ENCODE data around the gene CYYR1.
A peak's percentile ranks its signal among the peaks of the same experiment; 100 is the strongest.

CYYR1 gene

DNA sequence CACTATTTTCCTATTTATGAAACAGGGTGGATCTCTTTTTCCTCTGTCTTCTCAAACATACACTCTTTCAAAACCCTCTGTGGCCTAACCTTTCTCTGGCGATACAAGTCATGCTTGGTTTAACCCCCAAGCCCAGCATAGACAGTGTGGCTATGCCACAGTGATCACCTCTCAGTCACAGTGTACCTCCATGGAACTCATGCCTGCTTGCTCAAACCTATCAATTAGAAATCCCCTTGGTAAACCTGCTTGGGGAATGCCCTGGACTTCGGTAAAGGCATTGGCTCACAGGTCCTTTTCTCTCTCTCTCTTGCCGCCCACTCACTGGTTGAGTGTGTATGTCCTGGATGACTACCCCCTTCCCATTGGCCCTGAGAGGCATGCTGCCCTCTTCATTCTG lies 147.5 kb downstream of the CYYR1 start:
- Histone ChIP-seq H3K23ac (ENCODE audit: low read depth, low read length, poor library complexity) (no peak overlapping the region), H3K27ac (replicated peaks; ENCODE audit: low read length) (no peak overlapping the region), H2BK5ac (ENCODE audit: low read length) (no peak overlapping the region), H2BK12ac (ENCODE audit: low read length) (no peak overlapping the region), H2BK15ac (ENCODE audit: low read length) (no peak overlapping the region), H3K36me3 (replicated peaks in 1 of 2; ENCODE audit: control insufficient read depth in 2 of 2, insufficient read depth in 2 of 2, low read length in 2 of 2) (no peaks in the 10 kb centered on the region), H2BK120ac (ENCODE audit: low read depth, low read length) (no peak overlapping the region), H4K8ac (ENCODE audit: low read depth, low read length) (no peak overlapping the region), H3K9ac (ENCODE audit: low read depth, low read length, poor library complexity) (no peak overlapping the region), H3K14ac (ENCODE audit: low read length) (no peak overlapping the region), H3K27me3 (ENCODE audit: control insufficient read depth in 3 of 3, insufficient read depth in 3 of 3, low read depth in 1 of 3, low read length in 3 of 3) (no peaks in the 10 kb centered on the region), H3K4ac (ENCODE audit: low read length) (no peak overlapping the region), H2AK5ac (ENCODE audit: low read depth, low read length) (no peak overlapping the region), H2AFZ (ENCODE audit: low read length) (no peak overlapping the region), H3K18ac (ENCODE audit: low read length) (no peak overlapping the region), H3K4me3 (ENCODE audit: low read length in 2 of 2) (peak overlapping the region in 1 of 2 donors; percentile 18), H4K91ac (ENCODE audit: low read depth, low read length, poor library complexity) (no peak overlapping the region), H3K9me3 (replicated peaks in 1 of 2; ENCODE audit: control insufficient read depth in 2 of 2, insufficient read depth in 1 of 2, low read depth in 1 of 2, low read length in 2 of 2) (no peaks in the 10 kb centered on the region), H3K4me1 (ENCODE audit: control insufficient read depth in 2 of 2, insufficient read depth in 1 of 2, low read depth in 1 of 2, low read length in 2 of 2) (peaks cover 0 to 2% of the 10 kb centered on the region in 2 donors), H3K4me2 (ENCODE audit: insufficient read depth, low read length, poor library complexity, severe bottlenecking) (no peak overlapping the region), H3K79me1 (ENCODE audit: low read depth, low read length) (no peaks in the 10 kb centered on the region)
- DNase-seq (ENCODE audit: low spot score), result no peak
- no CpG with 5 or more reads among the region's 3 CpGs for WGBS, 2 donors (ENCODE audit: extremely low coverage in 2 of 2, insufficient read length in 2 of 2, insufficient replicate concordance in 1 of 2)

DNA sequence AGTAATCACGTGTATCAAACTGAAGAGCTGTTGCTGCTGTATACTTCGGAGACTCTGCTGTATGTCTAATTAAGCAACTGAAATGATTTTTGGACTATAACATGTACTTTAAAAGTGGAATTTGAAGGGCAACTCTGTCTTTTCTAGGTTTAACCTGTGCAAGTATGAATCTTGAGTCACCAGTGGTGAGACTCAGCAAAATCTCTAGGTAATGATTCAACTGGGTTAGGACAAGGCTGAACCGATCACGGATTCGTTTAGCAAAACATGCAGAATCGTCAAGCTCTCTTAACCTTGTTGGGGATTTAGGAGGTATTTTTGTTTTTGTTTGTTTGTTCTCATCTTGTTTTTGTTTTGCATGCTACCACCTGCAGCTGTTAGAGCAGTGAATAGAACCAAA lies 149.6 kb downstream of the CYYR1 start:
- WGBS, 2 donors (ENCODE audit: extremely low coverage in 2 of 2, insufficient read length in 2 of 2, insufficient replicate concordance in 1 of 2), result no CpG with 5 or more reads among the region's 6 CpGs
- no peak overlapping the region for H3K23ac ChIP-seq (ENCODE audit: low read depth, low read length, poor library complexity)
- H3K27ac ChIP-seq (replicated peaks; ENCODE audit: low read length), result no peak overlapping the region
- no peak overlapping the region for H3K4me3 ChIP-seq (ENCODE audit: low read length in 2 of 2)
- H3K18ac ChIP-seq (ENCODE audit: low read length), result no peak overlapping the region
- no peak overlapping the region for H3K4me2 ChIP-seq (ENCODE audit: insufficient read depth, low read length, poor library complexity, severe bottlenecking)
- H3K4ac ChIP-seq (ENCODE audit: low read length), result no peak overlapping the region
- no peak overlapping the region for H4K91ac ChIP-seq (ENCODE audit: low read depth, low read length, poor library complexity)
- no peak overlapping the region for H2BK12ac ChIP-seq (ENCODE audit: low read length)
- no peaks in the 10 kb centered on the region for H3K36me3 ChIP-seq (replicated peaks in 1 of 2; ENCODE audit: control insufficient read depth in 2 of 2, insufficient read depth in 2 of 2, low read length in 2 of 2)
- no peak overlapping the region for H2AK5ac ChIP-seq (ENCODE audit: low read depth, low read length)
- H3K4me1 ChIP-seq (ENCODE audit: control insufficient read depth in 2 of 2, insufficient read depth in 1 of 2, low read depth in 1 of 2, low read length in 2 of 2), result peaks cover 0 to 2% of the 10 kb centered on the region in 2 donors
- no peak overlapping the region for H3K9ac ChIP-seq (ENCODE audit: low read depth, low read length, poor library complexity)
- H2BK5ac ChIP-seq (ENCODE audit: low read length), result no peak overlapping the region
- H3K79me1 ChIP-seq (ENCODE audit: low read depth, low read length), result no peaks in the 10 kb centered on the region
- DNase-seq (ENCODE audit: low spot score), result no peak
- no peak overlapping the region for H2AFZ ChIP-seq (ENCODE audit: low read length)
- no peaks in the 10 kb centered on the region for H3K9me3 ChIP-seq (replicated peaks in 1 of 2; ENCODE audit: control insufficient read depth in 2 of 2, insufficient read depth in 1 of 2, low read depth in 1 of 2, low read length in 2 of 2)
- H4K8ac ChIP-seq (ENCODE audit: low read depth, low read length), result no peak overlapping the region
- no peak overlapping the region for H2BK120ac ChIP-seq (ENCODE audit: low read depth, low read length)
- no peak overlapping the region for H2BK15ac ChIP-seq (ENCODE audit: low read length)
- H3K14ac ChIP-seq (ENCODE audit: low read length), result no peak overlapping the region
- no peaks in the 10 kb centered on the region for H3K27me3 ChIP-seq (ENCODE audit: control insufficient read depth in 3 of 3, insufficient read depth in 3 of 3, low read depth in 1 of 3, low read length in 3 of 3)

DNA sequence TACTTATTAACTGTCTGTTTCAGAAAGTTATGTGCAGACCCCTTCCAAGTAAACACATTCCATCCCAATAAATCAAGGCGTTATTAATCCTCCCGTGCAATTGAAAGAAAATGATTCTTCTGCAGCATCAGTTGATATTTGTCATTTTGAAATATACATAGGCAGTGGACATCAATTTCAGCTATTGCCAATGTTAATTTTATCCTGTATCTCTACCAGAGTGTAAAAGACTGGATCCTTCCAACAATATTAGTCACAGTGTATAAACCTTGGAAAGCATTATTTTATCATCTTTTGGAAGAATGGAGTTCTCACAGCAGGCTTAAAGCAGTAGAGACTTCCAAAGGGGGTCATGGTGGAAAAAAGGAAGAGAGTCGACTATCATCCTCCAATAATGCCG lies 150.4 kb downstream of the CYYR1 start:
- Histone ChIP-seq H3K9ac (ENCODE audit: low read depth, low read length, poor library complexity) (no peak overlapping the region), H3K18ac (ENCODE audit: low read length) (no peak overlapping the region), H3K4me2 (ENCODE audit: insufficient read depth, low read length, poor library complexity, severe bottlenecking) (no peak overlapping the region), H2AK5ac (ENCODE audit: low read depth, low read length) (no peak overlapping the region), H4K8ac (ENCODE audit: low read depth, low read length) (no peak overlapping the region), H3K23ac (ENCODE audit: low read depth, low read length, poor library complexity) (no peak overlapping the region), H2AFZ (ENCODE audit: low read length) (no peak overlapping the region), H3K4me1 (ENCODE audit: control insufficient read depth in 2 of 2, insufficient read depth in 1 of 2, low read depth in 1 of 2, low read length in 2 of 2) (peaks cover 0 to 2% of the 10 kb centered on the region in 2 donors), H3K4ac (ENCODE audit: low read length) (no peak overlapping the region), H3K14ac (ENCODE audit: low read length) (no peak overlapping the region), H2BK5ac (ENCODE audit: low read length) (no peak overlapping the region), H4K91ac (ENCODE audit: low read depth, low read length, poor library complexity) (no peak overlapping the region), H2BK12ac (ENCODE audit: low read length) (no peak overlapping the region), H3K27me3 (ENCODE audit: control insufficient read depth in 3 of 3, insufficient read depth in 3 of 3, low read depth in 1 of 3, low read length in 3 of 3) (no peaks in the 10 kb centered on the region), H2BK15ac (ENCODE audit: low read length) (no peak overlapping the region), H3K4me3 (ENCODE audit: low read length in 2 of 2) (no peak overlapping the region), H3K79me1 (ENCODE audit: low read depth, low read length) (no peaks in the 10 kb centered on the region), H3K27ac (replicated peaks; ENCODE audit: low read length) (no peak overlapping the region), H3K9me3 (replicated peaks in 1 of 2; ENCODE audit: control insufficient read depth in 2 of 2, insufficient read depth in 1 of 2, low read depth in 1 of 2, low read length in 2 of 2) (no peaks in the 10 kb centered on the region), H3K36me3 (replicated peaks in 1 of 2; ENCODE audit: control insufficient read depth in 2 of 2, insufficient read depth in 2 of 2, low read length in 2 of 2) (no peaks in the 10 kb centered on the region), H2BK120ac (ENCODE audit: low read depth, low read length) (no peak overlapping the region)
- WGBS, 2 donors (ENCODE audit: extremely low coverage in 2 of 2, insufficient read length in 2 of 2, insufficient replicate concordance in 1 of 2), result no CpG with 5 or more reads among the region's 4 CpGs
- no peak for DNase-seq (ENCODE audit: low spot score)

DNA sequence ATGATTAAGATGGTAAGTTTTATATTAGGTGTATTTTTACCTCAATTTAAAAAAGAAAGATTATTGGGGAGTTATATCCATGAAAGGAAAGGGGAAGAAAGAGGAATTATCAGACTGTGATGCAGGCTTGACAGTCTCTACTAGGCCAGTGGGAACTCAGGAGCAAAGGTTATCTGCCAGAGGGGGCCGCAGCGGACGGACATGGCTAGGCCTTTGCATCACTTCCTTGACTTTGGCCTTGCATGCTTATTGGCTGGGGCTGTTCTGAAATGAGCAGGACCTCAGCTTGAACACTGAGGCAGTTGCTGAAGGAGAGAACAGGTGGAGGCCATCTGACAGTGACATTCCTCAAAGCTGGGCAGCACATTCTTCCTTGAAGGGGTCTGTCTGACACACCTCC lies 150.9 kb downstream of the CYYR1 start:
- H2BK5ac ChIP-seq (ENCODE audit: low read length), result no peak overlapping the region
- no peak overlapping the region for H2BK12ac ChIP-seq (ENCODE audit: low read length)
- no peaks in the 10 kb centered on the region for H3K27me3 ChIP-seq (ENCODE audit: control insufficient read depth in 3 of 3, insufficient read depth in 3 of 3, low read depth in 1 of 3, low read length in 3 of 3)
- H3K4me3 ChIP-seq (ENCODE audit: low read length in 2 of 2), result no peak overlapping the region
- no peak overlapping the region for H2AK5ac ChIP-seq (ENCODE audit: low read depth, low read length)
- H2BK15ac ChIP-seq (ENCODE audit: low read length), result no peak overlapping the region
- H4K91ac ChIP-seq (ENCODE audit: low read depth, low read length, poor library complexity), result no peak overlapping the region
- no peak overlapping the region for H3K4ac ChIP-seq (ENCODE audit: low read length)
- no peaks in the 10 kb centered on the region for H3K79me1 ChIP-seq (ENCODE audit: low read depth, low read length)
- H3K18ac ChIP-seq (ENCODE audit: low read length), result no peak overlapping the region
- no peak overlapping the region for H2BK120ac ChIP-seq (ENCODE audit: low read depth, low read length)
- H3K4me2 ChIP-seq (ENCODE audit: insufficient read depth, low read length, poor library complexity, severe bottlenecking), result no peak overlapping the region
- DNase-seq (ENCODE audit: low spot score), result no peak
- H4K8ac ChIP-seq (ENCODE audit: low read depth, low read length), result no peak overlapping the region
- no peak overlapping the region for H3K23ac ChIP-seq (ENCODE audit: low read depth, low read length, poor library complexity)
- H3K14ac ChIP-seq (ENCODE audit: low read length), result no peak overlapping the region
- H3K9ac ChIP-seq (ENCODE audit: low read depth, low read length, poor library complexity), result no peak overlapping the region
- H3K36me3 ChIP-seq (replicated peaks in 1 of 2; ENCODE audit: control insufficient read depth in 2 of 2, insufficient read depth in 2 of 2, low read length in 2 of 2), result no peaks in the 10 kb centered on the region
- WGBS, 2 donors (ENCODE audit: extremely low coverage in 2 of 2, insufficient read length in 2 of 2, insufficient replicate concordance in 1 of 2), result no CpG with 5 or more reads among the region's 3 CpGs
- H3K4me1 ChIP-seq (ENCODE audit: control insufficient read depth in 2 of 2, insufficient read depth in 1 of 2, low read depth in 1 of 2, low read length in 2 of 2), result peaks cover 0 to 2% of the 10 kb centered on the region in 2 donors
- no peak overlapping the region for H3K27ac ChIP-seq (replicated peaks; ENCODE audit: low read length)
- H2AFZ ChIP-seq (ENCODE audit: low read length), result peak overlapping the region; percentile 43
- H3K9me3 ChIP-seq (replicated peaks in 1 of 2; ENCODE audit: control insufficient read depth in 2 of 2, insufficient read depth in 1 of 2, low read depth in 1 of 2, low read length in 2 of 2), result no peaks in the 10 kb centered on the region

All from neuronal stem cell (in vitro differentiated cells).